ENCODE data around the gene ETFBKMT.
"Not testable (repeated sequence)": the region's sequence is repeated elsewhere in the genome, so short reads cannot be mapped to it uniquely, and the experiment has no call there.

DNA sequence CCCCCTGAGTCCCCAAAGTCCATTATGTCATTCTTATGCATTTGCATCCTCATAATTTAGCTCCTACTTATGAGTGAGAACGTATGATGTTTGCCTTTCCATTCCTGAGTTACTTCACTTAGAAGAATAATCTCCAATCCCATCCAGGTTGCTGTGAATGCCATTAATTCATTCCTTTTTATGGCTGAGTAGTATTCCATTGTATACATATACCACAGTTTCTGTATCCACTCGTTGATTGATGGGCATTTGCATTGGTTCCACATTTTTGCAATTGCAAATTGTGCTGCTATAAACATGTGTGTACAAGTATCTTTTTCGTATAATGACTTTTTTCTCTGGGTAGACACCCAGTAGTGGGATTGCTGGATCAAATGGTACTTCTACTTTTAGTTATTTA lies 30.4 kb downstream of the ETFBKMT start:
- TF ChIP-seq, protein P1, sequence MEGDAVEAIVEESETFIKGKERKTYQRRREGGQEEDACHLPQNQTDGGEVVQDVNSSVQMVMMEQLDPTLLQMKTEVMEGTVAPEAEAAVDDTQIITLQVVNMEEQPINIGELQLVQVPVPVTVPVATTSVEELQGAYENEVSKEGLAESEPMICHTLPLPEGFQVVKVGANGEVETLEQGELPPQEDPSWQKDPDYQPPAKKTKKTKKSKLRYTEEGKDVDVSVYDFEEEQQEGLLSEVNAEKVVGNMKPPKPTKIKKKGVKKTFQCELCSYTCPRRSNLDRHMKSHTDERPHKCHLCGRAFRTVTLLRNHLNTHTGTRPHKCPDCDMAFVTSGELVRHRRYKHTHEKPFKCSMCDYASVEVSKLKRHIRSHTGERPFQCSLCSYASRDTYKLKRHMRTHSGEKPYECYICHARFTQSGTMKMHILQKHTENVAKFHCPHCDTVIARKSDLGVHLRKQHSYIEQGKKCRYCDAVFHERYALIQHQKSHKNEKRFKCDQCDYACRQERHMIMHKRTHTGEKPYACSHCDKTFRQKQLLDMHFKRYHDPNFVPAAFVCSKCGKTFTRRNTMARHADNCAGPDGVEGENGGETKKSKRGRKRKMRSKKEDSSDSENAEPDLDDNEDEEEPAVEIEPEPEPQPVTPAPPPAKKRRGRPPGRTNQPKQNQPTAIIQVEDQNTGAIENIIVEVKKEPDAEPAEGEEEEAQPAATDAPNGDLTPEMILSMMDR (IDR thresholded peaks at IDR 0.05), result not testable (repeated sequence)
- TF ChIP-seq POLR2A (IDR thresholded peaks at IDR 0.05), result not testable (repeated sequence)
